HFFc6 (cell line): ENCODE results near the gene ATP8A2. TPM values are rescaled to one million over a fixed set of nuclear protein-coding genes. Genes with fewer than 3 reads are reported as not detected.

Source experiments
- DNase-seq: peaks from one replicate; pipeline ENCODE4 v3.0.0-alpha.2; 2018
- H3K27ac Mint-ChIP-seq: 2 replicates; pipeline ENCODE4 v1.8.0; 2020; ENCODE audit warnings: mild to moderate bottlenecking, mixed read lengths
- H3K27me3 Mint-ChIP-seq: 2 replicates; pipeline ENCODE4 v1.8.0; 2021; ENCODE audit warnings: mild to moderate bottlenecking, moderate library complexity, mixed read lengths; ENCODE audit not compliant: insufficient read depth
- H3K36me3 Mint-ChIP-seq: 2 replicates; pipeline ENCODE4 v1.8.0; 2021; ENCODE audit warnings: low read depth, mixed read lengths
- H3K4me1 Mint-ChIP-seq: 2 replicates; pipeline ENCODE4 v1.8.0; 2020; ENCODE audit warnings: low read depth, mixed read lengths
- H3K4me3 Mint-ChIP-seq: 2 replicates; pipeline ENCODE4 v1.8.0; 2020; ENCODE audit warnings: mild to moderate bottlenecking, moderate library complexity, mixed read lengths
- H3K9me3 Mint-ChIP-seq: 2 replicates; pipeline ENCODE4 v1.8.0; 2020; ENCODE audit warnings: mild to moderate bottlenecking, mixed read lengths
- CTCF ChIP-seq: fragments of 200-600 bp; sonication (generic); IDR thresholded peaks from 2 replicates; pipeline ENCODE4 v1.5.0; 2021; ENCODE audit warnings: antibody characterized with exemption, mild to moderate bottlenecking
- total RNA-seq, 6 experiments: library from RNA; stranded (reverse); fragmentation: NEBNext Ultra II Directional; extraction: Animal tissue kit (Norgen Biotek cat#: 25700); gene quantifications; 2 replicates in 1 of 6; 3 replicates in 5 of 6; pipeline ENCODE4 v1.2.3, GENCODE V29; 2021

The ATP8A2 gene
- total RNA-seq, 6 experiments from 2014 or later = 0.02 TPM; not detected in 5

DNA sequence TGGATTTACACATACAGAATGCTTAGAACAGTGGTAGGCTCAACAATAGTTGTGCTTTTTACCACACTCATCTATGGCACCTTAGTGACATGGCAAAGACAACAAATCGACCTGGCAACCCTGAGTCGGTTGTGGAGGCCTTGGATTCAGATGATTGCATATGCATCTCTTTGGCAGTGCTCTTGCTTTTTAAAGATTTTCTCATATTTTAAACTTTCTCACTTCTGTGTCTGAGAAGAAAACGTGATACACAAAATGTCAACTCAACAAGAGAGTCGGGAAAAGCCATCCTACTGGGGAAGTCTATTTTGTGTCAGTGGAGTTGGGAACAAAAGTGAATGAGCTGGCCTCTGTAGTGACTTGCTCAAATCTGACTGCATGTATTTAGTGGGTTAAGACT lies 85.8 kb downstream of the ATP8A2 start:
- no peak overlapping the region for H3K27ac Mint-ChIP-seq
- peaks cover 48% of the 10 kb centered on the region for H3K9me3 Mint-ChIP-seq
- TF ChIP-seq CTCF = no peak
- H3K4me1 Mint-ChIP-seq = no peaks in the 10 kb centered on the region; the same call in 1 of the 2 replicates
- H3K36me3 Mint-ChIP-seq = no peaks in the 10 kb centered on the region; the same call in 1 of the 2 replicates
- H3K4me3 Mint-ChIP-seq = no peak overlapping the region
- no peaks in the 10 kb centered on the region; the same call in 1 of the 2 replicates for H3K27me3 Mint-ChIP-seq
- no peak for DNase-seq

DNA sequence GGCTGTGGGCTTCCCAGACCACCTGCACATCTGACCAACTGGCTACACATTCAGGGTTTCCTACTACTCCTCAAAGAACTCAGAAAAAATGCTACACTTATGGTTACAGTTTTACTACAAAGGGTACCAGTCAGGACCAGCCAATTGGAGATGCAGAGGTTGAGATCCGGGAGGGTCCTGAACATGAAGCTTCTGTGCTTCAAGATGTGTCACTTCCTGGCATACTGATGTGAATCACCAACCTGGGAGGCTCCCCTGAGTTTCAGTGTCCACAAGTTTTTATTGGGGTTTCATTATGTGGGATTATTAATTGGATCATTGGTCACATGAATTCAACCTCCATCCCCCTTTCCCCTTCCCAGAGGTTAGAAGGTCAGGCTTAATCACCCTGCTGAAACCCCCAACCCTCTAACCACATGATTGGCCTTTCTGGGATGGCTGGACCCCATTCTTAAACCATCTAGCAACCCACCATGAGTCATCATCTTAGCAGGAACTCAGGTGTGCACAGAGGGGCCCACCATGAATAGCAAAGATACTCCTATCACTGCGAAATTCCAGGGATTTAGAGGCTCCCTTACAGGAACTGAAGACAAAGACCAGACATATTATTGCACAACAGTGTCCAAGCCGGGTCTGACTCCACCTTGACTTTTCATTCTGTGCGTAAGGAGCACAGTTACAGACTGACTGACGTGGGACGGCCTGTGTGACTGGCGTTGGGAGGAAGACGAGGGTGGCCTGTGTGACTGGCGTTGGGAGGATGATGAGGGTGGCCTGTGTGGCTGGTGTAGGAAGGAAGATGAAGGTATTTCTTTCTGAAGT lies 90.7 kb downstream of the ATP8A2 start:
- H3K27me3 Mint-ChIP-seq = peaks cover 3% of the 10 kb centered on the region
- H3K4me1 Mint-ChIP-seq = peaks cover 9% of the 10 kb centered on the region; the same call in 1 of the 2 replicates
- no peak for DNase-seq
- TF ChIP-seq CTCF = no peak
- peaks cover 17% of the 10 kb centered on the region for H3K9me3 Mint-ChIP-seq
- H3K36me3 Mint-ChIP-seq = no peaks in the 10 kb centered on the region
- no peak overlapping the region for H3K4me3 Mint-ChIP-seq
- no peak overlapping the region for H3K27ac Mint-ChIP-seq

- Mint-ChIP-seq H3K9me3 (peaks cover 25% of the 10 kb centered on the region), H3K4me3 (no peak overlapping the region), H3K27ac (no peak overlapping the region), H3K27me3 (peaks cover 3% of the 10 kb centered on the region), H3K4me1 (peaks cover 9% of the 10 kb centered on the region; the same call in 1 of the 2 replicates), H3K36me3 (no peaks in the 10 kb centered on the region)
- TF ChIP-seq CTCF = no peak
- peak; percentile 20 for DNase-seq
These were observed 91.7 kb downstream of the ATP8A2 start for GRCh38 chr13:25463496-25463895.

- peaks cover 3% of the 10 kb centered on the region for H3K27me3 Mint-ChIP-seq
- H3K36me3 Mint-ChIP-seq = no peaks in the 10 kb centered on the region
- no peak for TF ChIP-seq CTCF
- H3K9me3 Mint-ChIP-seq = peaks cover 18% of the 10 kb centered on the region
- no peak overlapping the region for H3K27ac Mint-ChIP-seq
- peaks cover 9% of the 10 kb centered on the region; the same call in 1 of the 2 replicates for H3K4me1 Mint-ChIP-seq
- no peak for DNase-seq
- H3K4me3 Mint-ChIP-seq = no peak overlapping the region
These were observed 95.1 kb downstream of the ATP8A2 start for GRCh38 chr13:25466880-25467279.

DNA sequence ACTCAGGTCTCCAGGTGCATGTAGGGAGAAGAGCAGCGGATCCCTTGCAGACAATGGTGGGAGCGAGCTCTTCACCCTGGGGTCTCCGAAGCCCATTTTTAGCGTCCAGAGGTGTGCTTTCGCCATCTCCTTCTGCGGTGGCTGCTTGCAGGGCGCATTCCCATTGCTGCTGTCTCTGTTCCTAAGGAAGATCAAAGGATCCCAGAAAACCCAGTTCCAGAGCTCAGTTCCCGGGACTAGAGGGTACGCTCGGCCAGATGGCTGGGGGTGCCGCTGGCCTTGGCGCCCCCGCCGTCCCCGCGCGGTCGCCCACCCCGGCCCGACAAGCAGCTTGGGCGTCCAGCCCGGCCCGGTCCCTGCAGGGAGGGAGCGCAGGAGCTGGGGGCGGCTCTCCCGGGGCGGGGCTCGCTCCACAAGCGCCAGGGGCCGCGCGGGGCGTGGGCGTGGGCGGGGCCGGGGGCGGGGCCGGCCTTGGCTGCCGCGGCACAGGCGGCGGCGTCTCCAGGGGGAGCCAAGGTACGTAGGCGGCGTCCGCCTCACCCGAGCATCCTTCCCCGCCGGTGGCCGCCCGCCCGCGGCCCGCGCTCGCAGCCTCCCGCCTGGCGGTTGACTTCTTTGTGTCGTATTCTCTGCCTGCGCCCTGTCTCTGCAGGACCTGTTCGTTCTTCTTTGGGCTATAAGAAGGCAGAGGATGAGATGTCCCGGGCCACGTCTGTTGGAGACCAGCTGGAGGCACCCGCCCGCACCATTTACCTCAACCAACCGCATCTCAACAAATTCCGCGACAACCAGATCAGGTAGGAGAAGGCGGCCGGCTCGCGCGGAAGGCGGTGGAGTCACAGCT lies 96.8 kb downstream of the ATP8A2 start:
- DNase-seq = no peak
- Mint-ChIP-seq H3K27me3 (no peaks in the 10 kb centered on the region; the same call in 1 of the 2 replicates), H3K9me3 (peaks cover 18% of the 10 kb centered on the region), H3K27ac (no peak overlapping the region), H3K4me1 (peaks cover 5% of the 10 kb centered on the region; the same call in 1 of the 2 replicates), H3K4me3 (no peak overlapping the region), H3K36me3 (no peaks in the 10 kb centered on the region)
- no peak for TF ChIP-seq CTCF
